Measurements from ENCODE around the gene MRPL48.

DNA sequence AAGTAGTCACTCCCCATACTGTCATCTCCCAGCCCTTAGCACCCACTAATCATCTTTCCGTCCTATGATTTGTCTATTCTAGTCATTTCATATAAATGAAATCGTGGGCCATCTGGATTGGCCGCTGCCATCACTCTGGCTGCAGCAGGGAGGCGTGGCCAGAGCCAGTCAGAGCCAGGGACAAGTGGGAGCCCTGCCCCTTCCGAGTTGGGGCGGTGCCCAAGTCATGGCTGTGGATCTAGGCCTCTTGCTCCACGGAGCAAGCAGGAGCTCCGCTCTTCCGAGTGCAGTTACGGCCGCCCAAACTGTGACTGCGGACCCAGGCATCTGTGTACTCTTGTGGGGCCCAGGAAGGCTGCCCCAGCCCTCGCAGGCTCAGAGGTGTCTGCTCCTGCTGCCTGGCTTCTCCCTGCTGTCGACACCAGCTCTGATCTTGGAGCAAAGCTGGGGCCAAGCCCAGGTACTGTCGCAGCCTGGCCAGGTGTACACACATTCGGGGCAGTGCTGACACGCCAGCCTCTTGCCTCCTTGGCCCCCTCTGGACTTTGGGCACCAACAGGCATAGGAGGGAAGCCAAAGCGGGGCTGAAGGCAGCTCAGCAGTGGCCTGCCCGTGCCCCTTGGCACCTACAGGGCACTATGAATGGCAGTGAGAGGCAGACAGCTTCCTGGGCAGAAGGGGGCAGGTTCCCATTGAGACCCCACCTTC, 8.4 kb downstream of the MRPL48 start:
- TF ChIP-seq, protein P1, sequence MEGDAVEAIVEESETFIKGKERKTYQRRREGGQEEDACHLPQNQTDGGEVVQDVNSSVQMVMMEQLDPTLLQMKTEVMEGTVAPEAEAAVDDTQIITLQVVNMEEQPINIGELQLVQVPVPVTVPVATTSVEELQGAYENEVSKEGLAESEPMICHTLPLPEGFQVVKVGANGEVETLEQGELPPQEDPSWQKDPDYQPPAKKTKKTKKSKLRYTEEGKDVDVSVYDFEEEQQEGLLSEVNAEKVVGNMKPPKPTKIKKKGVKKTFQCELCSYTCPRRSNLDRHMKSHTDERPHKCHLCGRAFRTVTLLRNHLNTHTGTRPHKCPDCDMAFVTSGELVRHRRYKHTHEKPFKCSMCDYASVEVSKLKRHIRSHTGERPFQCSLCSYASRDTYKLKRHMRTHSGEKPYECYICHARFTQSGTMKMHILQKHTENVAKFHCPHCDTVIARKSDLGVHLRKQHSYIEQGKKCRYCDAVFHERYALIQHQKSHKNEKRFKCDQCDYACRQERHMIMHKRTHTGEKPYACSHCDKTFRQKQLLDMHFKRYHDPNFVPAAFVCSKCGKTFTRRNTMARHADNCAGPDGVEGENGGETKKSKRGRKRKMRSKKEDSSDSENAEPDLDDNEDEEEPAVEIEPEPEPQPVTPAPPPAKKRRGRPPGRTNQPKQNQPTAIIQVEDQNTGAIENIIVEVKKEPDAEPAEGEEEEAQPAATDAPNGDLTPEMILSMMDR (conservative IDR thresholded peaks at IDR 0.05 in 1 of 2, IDR thresholded peaks at IDR 0.05 in 1 of 2; ENCODE audit: extremely low read depth in 1 of 2, insufficient read depth in 1 of 2, low read depth in 1 of 2, low read length in 2 of 2), result no peak
- no peak for TF ChIP-seq EZH2 (IDR thresholded peaks at IDR 0.05; ENCODE audit: borderline replicate concordance, low read length)
